ENCODE results near the gene IPO13. TPM values are rescaled to one million over a fixed set of nuclear protein-coding genes. Genes with fewer than 3 reads are reported as not detected.

IPO13 gene
- total and polyA plus RNA-seq, 10 donors: 10.5 to 27.4 (median 19.0) TPM

DNA sequence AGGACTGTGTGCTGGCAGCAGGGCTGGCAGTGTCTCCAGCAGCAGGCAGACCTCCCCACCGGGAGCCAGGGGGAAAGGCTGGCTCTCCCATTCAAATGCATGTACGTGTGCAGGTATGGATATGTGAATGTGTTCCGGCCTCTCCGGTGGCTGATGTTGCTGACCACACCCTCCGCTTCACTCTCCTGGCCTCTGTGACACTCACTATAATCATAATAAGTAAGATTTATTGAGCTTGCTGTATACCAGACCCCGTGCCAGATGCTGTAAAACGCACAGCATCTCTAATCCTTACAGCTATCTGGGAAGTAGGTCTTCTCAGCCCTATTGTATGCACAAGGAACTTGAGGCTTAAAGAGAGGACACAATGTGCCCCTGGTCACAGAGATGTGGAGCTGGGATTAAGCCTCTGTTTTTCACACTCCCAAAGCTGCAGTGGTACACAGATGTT lies 33.7 kb upstream of the IPO13 start:
- no peak overlapping the region for H3K27ac ChIP-seq
- H3K9me3 ChIP-seq: no peaks in the 10 kb centered on the region
- intact Hi-C loops (cut with DNase I; ENCODE audit: low total_unique reads): no loop called here
- WGBS, 5 donors: 71 to 89% (median 85%) methylated on average over 7 of the region's 7 CpGs
- H3K4me1 ChIP-seq: no peaks in the 10 kb centered on the region
- no peak overlapping the region for H3K4me3 ChIP-seq
- no peaks in the 10 kb centered on the region for H3K27me3 ChIP-seq (replicated peaks in 1 of 7)
- TF ChIP-seq POLR2AphosphoS5 (IDR thresholded peaks at IDR 0.05) (no peak), POLR2A (IDR thresholded peaks at IDR 0.05) (no peak)
- TF ChIP-seq, protein P1, sequence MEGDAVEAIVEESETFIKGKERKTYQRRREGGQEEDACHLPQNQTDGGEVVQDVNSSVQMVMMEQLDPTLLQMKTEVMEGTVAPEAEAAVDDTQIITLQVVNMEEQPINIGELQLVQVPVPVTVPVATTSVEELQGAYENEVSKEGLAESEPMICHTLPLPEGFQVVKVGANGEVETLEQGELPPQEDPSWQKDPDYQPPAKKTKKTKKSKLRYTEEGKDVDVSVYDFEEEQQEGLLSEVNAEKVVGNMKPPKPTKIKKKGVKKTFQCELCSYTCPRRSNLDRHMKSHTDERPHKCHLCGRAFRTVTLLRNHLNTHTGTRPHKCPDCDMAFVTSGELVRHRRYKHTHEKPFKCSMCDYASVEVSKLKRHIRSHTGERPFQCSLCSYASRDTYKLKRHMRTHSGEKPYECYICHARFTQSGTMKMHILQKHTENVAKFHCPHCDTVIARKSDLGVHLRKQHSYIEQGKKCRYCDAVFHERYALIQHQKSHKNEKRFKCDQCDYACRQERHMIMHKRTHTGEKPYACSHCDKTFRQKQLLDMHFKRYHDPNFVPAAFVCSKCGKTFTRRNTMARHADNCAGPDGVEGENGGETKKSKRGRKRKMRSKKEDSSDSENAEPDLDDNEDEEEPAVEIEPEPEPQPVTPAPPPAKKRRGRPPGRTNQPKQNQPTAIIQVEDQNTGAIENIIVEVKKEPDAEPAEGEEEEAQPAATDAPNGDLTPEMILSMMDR (IDR thresholded peaks at IDR 0.05 in 8 of 11, conservative IDR thresholded peaks at IDR 0.05 in 3 of 11): no peak
- H3K36me3 ChIP-seq: peaks cover 0 to 41% (median 0%) of the 10 kb centered on the region in 6 donors
- no peak for DNase-seq

DNA sequence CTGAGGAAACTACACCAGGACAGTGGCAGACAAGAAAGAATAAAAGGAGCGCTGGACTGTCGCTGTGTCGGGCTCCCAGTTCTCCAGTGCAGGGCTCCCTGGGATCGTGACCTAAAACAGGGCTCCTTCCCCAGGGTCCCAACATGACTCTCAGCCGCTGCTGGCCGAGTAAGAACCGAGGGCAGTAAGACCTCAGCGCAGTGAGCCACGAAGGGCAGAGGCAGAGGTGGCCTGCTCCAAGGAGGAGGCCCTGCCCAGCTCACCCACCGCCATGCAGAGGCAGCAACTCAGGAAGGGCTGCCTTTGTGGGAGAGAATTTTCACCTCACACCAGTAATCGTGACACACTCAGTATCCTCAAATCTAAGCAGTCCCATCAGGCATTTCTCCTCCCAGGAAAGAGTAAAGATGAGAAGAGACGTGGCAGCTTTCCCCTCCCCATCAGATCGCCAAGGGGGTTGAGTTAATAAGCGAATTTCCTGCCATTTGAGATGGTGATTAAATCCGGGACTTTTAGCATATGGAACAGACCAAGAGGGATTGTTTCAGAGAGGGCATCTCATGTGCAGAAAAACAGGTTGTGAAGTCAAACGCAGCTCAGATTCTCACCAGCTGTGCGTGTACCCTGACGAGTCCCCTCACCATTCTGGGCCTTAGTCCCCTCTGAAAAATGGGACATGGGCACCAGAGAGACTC lies 32.9 kb upstream of the IPO13 start:
- Histone ChIP-seq H3K4me3 (no peak overlapping the region), H3K27ac (no peak overlapping the region), H3K36me3 (peaks cover 0 to 34% (median 0%) of the 10 kb centered on the region in 6 donors), H3K9me3 (no peaks in the 10 kb centered on the region), H3K4me1 (no peaks in the 10 kb centered on the region), H3K27me3 (replicated peaks in 1 of 7) (no peaks in the 10 kb centered on the region)
- WGBS, 5 donors: 77 to 87% (median 84%) methylated on average over 14 to 18 of the region's 18 CpGs
- no peak for DNase-seq
- intact Hi-C loops (cut with DNase I; ENCODE audit: low total_unique reads): no loop called here
- TF ChIP-seq, protein P1 (IDR thresholded peaks at IDR 0.05 in 8 of 11, conservative IDR thresholded peaks at IDR 0.05 in 3 of 11): no peak
- TF ChIP-seq POLR2A (IDR thresholded peaks at IDR 0.05): no peak

DNA sequence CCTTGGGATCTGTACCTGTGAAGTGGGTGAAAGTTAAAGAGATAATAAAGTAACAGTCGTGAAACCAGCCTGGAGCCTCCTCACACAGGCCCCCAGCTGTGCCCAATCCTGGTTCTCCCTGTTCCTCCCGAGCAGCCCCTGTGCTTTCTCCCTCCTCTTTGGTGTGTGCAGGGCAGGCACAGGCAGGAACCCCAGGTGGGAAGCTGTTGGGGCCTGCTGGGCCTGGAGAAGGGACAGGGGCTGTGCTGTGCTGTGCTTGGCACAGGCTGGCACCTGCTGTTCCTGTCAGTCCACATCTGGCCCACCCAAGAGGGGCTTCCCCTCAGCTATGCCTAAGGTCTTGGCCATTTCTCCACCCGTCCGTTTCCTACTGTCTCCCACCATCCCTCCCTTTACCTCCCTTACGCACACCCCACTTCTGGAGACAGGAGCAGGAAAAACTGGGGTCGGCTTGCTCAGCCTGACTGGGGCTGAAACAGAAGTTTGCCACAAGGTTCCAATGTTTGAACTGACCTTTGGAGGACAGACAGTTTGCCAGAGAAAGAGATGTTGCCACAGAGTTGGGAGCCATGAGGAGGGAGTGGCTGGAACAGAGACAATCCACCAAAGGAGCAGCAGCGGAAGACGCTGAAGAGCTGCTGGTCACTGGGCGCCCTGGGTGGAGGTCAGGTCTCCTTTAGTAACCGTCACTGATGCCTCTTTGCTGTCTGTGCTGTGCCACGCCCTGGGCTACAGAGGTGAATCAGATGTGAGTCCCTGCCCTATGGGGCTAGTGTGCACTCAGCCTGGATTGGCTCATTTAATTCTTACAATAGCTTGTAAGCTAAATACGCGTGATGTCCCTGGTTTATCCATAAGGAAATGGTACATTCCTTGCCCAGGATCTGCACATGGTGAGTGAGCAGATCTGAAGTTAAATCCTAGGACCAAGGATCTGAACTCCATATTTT lies 31.9 kb upstream of the IPO13 start:
- H3K27me3 ChIP-seq (replicated peaks in 1 of 7): no peaks in the 10 kb centered on the region
- H3K4me3 ChIP-seq: no peak overlapping the region
- no peak overlapping the region for H3K27ac ChIP-seq
- no peaks in the 10 kb centered on the region for H3K4me1 ChIP-seq
- intact Hi-C loops (cut with DNase I; ENCODE audit: low total_unique reads): no loop called here
- 92 to 97% (median 94%) methylated on average over 13 of the region's 13 CpGs for WGBS, 5 donors
- TF ChIP-seq POLR2A (IDR thresholded peaks at IDR 0.05): no peak
- TF ChIP-seq, protein P1 (IDR thresholded peaks at IDR 0.05 in 8 of 11, conservative IDR thresholded peaks at IDR 0.05 in 3 of 11): no peak
- TF ChIP-seq POLR2AphosphoS5 (IDR thresholded peaks at IDR 0.05): peak in 1 of 3 donors; percentile 12
- H3K9me3 ChIP-seq: no peaks in the 10 kb centered on the region
- H3K36me3 ChIP-seq: peaks cover 0 to 35% (median 0%) of the 10 kb centered on the region in 6 donors
- no peak for DNase-seq

DNA sequence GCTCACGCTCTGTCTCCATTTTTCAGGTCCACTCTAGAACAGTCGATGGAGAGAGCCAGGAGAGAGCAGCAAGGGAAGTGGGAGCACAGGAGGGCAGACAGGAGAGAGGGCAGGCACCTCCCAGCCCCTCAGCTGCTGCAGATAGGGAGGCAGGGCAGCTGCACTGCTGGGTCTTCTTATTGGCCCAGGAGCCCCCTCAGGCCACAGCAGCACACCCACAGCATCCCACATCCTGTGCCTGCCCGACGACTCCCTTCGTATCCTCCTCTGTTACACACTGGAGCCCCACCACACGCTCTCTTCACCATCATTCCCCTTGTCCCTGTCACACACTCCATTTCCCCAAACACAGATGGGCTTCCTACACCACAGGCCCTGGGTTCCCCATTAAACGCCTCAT lies 26.8 kb upstream of the IPO13 start:
- H3K27ac ChIP-seq: no peak overlapping the region
- DNase-seq: no peak
- intact Hi-C loops (cut with DNase I; ENCODE audit: low total_unique reads): no loop called here
- TF ChIP-seq, protein P1 (IDR thresholded peaks at IDR 0.05 in 8 of 11, conservative IDR thresholded peaks at IDR 0.05 in 3 of 11): no peak
- TF ChIP-seq POLR2AphosphoS5 (IDR thresholded peaks at IDR 0.05) (no peak), POLR2A (IDR thresholded peaks at IDR 0.05) (no peak)
- no peaks in the 10 kb centered on the region for H3K9me3 ChIP-seq
- peaks cover 0 to 32% (median 0%) of the 10 kb centered on the region in 6 donors for H3K36me3 ChIP-seq
- H3K27me3 ChIP-seq (replicated peaks in 1 of 7): no peaks in the 10 kb centered on the region
- no peak overlapping the region for H3K4me3 ChIP-seq
- WGBS, 5 donors: 79 to 87% (median 84%) methylated on average over 7 of the region's 7 CpGs
- H3K4me1 ChIP-seq: no peaks in the 10 kb centered on the region

All from spleen (tissue), 11 donors.